Left kidney (tissue), 1 donor: Measurements from ENCODE around the gene KRT16. TPM values are rescaled to one million over a fixed set of nuclear protein-coding genes. Genes with fewer than 3 reads are reported as not detected.

Source experiments
- polyA plus RNA-seq: library from polyadenylated mRNA; unstranded; fragments of 120-200 nt; gene quantifications from one replicate; pipeline ENCODE4 v1.2.1, GENCODE V29; 2013; ENCODE audit not compliant: insufficient read length

KRT16 gene
- polyA plus RNA-seq, 1 donor = not detected

Other genes starting within 250 kb of the KRT16 start
- not detected for gene KRT33B, start 243.0 kb downstream of the KRT16 start, polyA plus RNA-seq
- gene KRT34, start 230.5 kb downstream of the KRT16 start, polyA plus RNA-seq = not detected
- gene KRT31, start 215.2 kb downstream of the KRT16 start, polyA plus RNA-seq = not detected
- gene KRT37, start 188.2 kb downstream of the KRT16 start, polyA plus RNA-seq = not detected
- gene KRT38, start 171.8 kb downstream of the KRT16 start, polyA plus RNA-seq = not detected
- not detected for gene KRT32, start 145.4 kb downstream of the KRT16 start, polyA plus RNA-seq
- not detected for gene KRT35, start 131.6 kb downstream of the KRT16 start, polyA plus RNA-seq
- not detected for gene KRT36, start 122.9 kb downstream of the KRT16 start, polyA plus RNA-seq
- 0.25 TPM for gene KRT13, start 107.2 kb downstream of the KRT16 start, polyA plus RNA-seq
- 1.8 TPM for gene KRT15, start 93.9 kb downstream of the KRT16 start, polyA plus RNA-seq
- gene KRT19, start 84.5 kb downstream of the KRT16 start, polyA plus RNA-seq = 142 TPM
- not detected for gene KRT9, start 40.7 kb downstream of the KRT16 start, polyA plus RNA-seq
- not detected for gene KRT14, start 25.9 kb downstream of the KRT16 start, polyA plus RNA-seq
- 1.1 TPM for gene KRT17, start 11.8 kb upstream of the KRT16 start, polyA plus RNA-seq
- gene EIF1, start 76.1 kb upstream of the KRT16 start, polyA plus RNA-seq = 702 TPM
- gene GAST, start 99.6 kb upstream of the KRT16 start, polyA plus RNA-seq = not detected
- gene HAP1, start 121.9 kb upstream of the KRT16 start, polyA plus RNA-seq = 1.3 TPM
- gene JUP, start 173.9 kb upstream of the KRT16 start, polyA plus RNA-seq = 163 TPM
- 37.8 TPM for gene P3H4, start 199.2 kb upstream of the KRT16 start, polyA plus RNA-seq
- gene FKBP10, start 200.2 kb upstream of the KRT16 start, polyA plus RNA-seq = 148 TPM
- 93.8 TPM for gene NT5C3B, start 223.5 kb upstream of the KRT16 start, polyA plus RNA-seq
- gene KLHL10, start 225.1 kb upstream of the KRT16 start, polyA plus RNA-seq = 0.50 TPM